Prostate gland (tissue), 2 donors: Measurements from ENCODE around the gene XRN2. TPM values are rescaled to one million over a fixed set of nuclear protein-coding genes. Genes with fewer than 3 reads are reported as not detected.

ENCODE experiments used
- DNase-seq: peaks from one replicate; pipeline ENCODE4 v3.0.0-alpha.2; 2019; ENCODE audit warnings: low spot score
- H3K27ac ChIP-seq, 2 donors: fragments of 200-600 bp; sonication (generic); 2 replicates each; pipeline ENCODE4 v1.5.1; 2017 to 2019
- H3K27me3 ChIP-seq: fragments of 200-600 bp; sonication (generic); replicated peaks from 2 replicates; pipeline ENCODE4 v1.5.1; 2019; ENCODE audit not compliant: insufficient read depth
- H3K36me3 ChIP-seq, 2 donors: fragments of 200-600 bp; sonication (generic); 1 replicate in 1 of 2; 2 replicates in 1 of 2; pipeline versions ENCODE4 v1.5.1 to v1.8.1; 2017 to 2019
- H3K4me1 ChIP-seq: fragments of 200-600 bp; sonication (generic); replicated peaks from 2 replicates; pipeline ENCODE4 v1.5.1; 2019
- H3K4me3 ChIP-seq, 2 donors: fragments of 200-600 bp; sonication (generic); 2 replicates each; pipeline ENCODE4 v1.5.1; 2017 to 2019
- H3K9me3 ChIP-seq: fragments of 200-600 bp; sonication (generic); 2 replicates; pipeline ENCODE4 v1.5.1; 2017
- CTCF ChIP-seq, 4 experiments: fragments of 200-600 bp in 2 of 4; fragments of 450-650 bp in 2 of 4; sonication (generic) in 2 of 4; IDR thresholded peaks; 1 replicate in 3 of 4; 2 replicates in 1 of 4; pipeline ENCODE4 v1.5.1; 2016 to 2019; ENCODE audit warnings: antibody characterized with exemption in 4 of 4, mild to moderate bottlenecking in 2 of 4, moderate library complexity in 2 of 4
- POLR2A ChIP-seq: fragments of 450-650 bp; IDR thresholded peaks from one replicate; pipeline ENCODE4 v1.6.1; 2016; ENCODE audit warnings: antibody characterized with exemption, mild to moderate bottlenecking
- POLR2AphosphoS5 ChIP-seq: sonication (generic); formaldehyde crosslinking; IDR thresholded peaks from one replicate; pipeline ENCODE4 v1.6.1; 2017; ENCODE audit warnings: antibody characterized with exemption
- WGBS: methylation state at CpG from one replicate; pipeline ENCODE4 v1.1.5; 2018; 5-methylcytosine and 5-hydroxymethylcytosine counted together
- intact Hi-C: fragments of 100-400 bp; cut with DNase I; formaldehyde crosslinking; loops from one replicate; pipeline ENCODE4 v1.14.2; 2022
- total RNA-seq, 2 donors: library from RNA; depleted of rRNA; stranded (reverse); fragments of >200 nt; gene quantifications; one replicate each; pipeline ENCODE4 v1.1.0, GENCODE V29; 2016

XRN2 gene
- total RNA-seq, 2 donors from 2014 or later: 49.4 to 51.3 TPM

- 70% methylated on average over 4 of the region's 4 CpGs for WGBS
- H3K9me3 ChIP-seq: no peaks in the 10 kb centered on the region
- intact Hi-C loops: no loop called here
- H3K4me1 ChIP-seq: no peaks in the 10 kb centered on the region
- no peak overlapping the region for H3K4me3 ChIP-seq
- TF ChIP-seq CTCF (IDR thresholded peaks at IDR 0.05) (no peak), POLR2A (no peak), POLR2AphosphoS5 (no peak)
- DNase-seq: no peak
- no peaks in the 10 kb centered on the region for H3K36me3 ChIP-seq
- H3K27me3 ChIP-seq: no peaks in the 10 kb centered on the region
- H3K27ac ChIP-seq: no peak overlapping the region
Observed at GRCh38 chr20:21342656-21343345, 39.7 kb downstream of the XRN2 start.

GRCh38 chr20:21344206-21344900, 41.2 kb downstream of the XRN2 start:
- Histone ChIP-seq H3K4me1 (no peaks in the 10 kb centered on the region), H3K27me3 (no peaks in the 10 kb centered on the region), H3K36me3 (no peaks in the 10 kb centered on the region), H3K27ac (no peak overlapping the region), H3K9me3 (no peaks in the 10 kb centered on the region), H3K4me3 (no peak overlapping the region)
- intact Hi-C loops: no loop called here
- DNase-seq: no peak
- 85% methylated on average over 5 of the region's 5 CpGs for WGBS
- TF ChIP-seq CTCF (IDR thresholded peaks at IDR 0.05) (no peak), POLR2AphosphoS5 (no peak), POLR2A (no peak)

GRCh38 chr20:21344961-21345360, 41.8 kb downstream of the XRN2 start:
- no peak overlapping the region for H3K27ac ChIP-seq
- H3K4me3 ChIP-seq: no peak overlapping the region
- no peaks in the 10 kb centered on the region for H3K4me1 ChIP-seq
- TF ChIP-seq POLR2AphosphoS5: no peak
- no peak for TF ChIP-seq POLR2A
- no peak for TF ChIP-seq CTCF (IDR thresholded peaks at IDR 0.05)
- H3K36me3 ChIP-seq: no peaks in the 10 kb centered on the region
- intact Hi-C loops: no loop called here
- H3K9me3 ChIP-seq: no peaks in the 10 kb centered on the region
- no peak for DNase-seq
- WGBS: 76% methylated on average over 1 of the region's 1 CpG
- no peaks in the 10 kb centered on the region for H3K27me3 ChIP-seq

GRCh38 chr20:21352703-21353102, 49.6 kb downstream of the XRN2 start:
- intact Hi-C loops: no loop called here
- Histone ChIP-seq H3K36me3 (no peaks in the 10 kb centered on the region), H3K4me1 (no peaks in the 10 kb centered on the region), H3K9me3 (no peaks in the 10 kb centered on the region), H3K4me3 (no peak overlapping the region), H3K27me3 (no peaks in the 10 kb centered on the region), H3K27ac (no peak overlapping the region)
- no peak for DNase-seq
- TF ChIP-seq POLR2A (no peak), CTCF (IDR thresholded peaks at IDR 0.05) (no peak), POLR2AphosphoS5 (no peak)

GRCh38 chr20:21353236-21353635, 50.1 kb downstream of the XRN2 start:
- intact Hi-C loops: no loop called here
- TF ChIP-seq CTCF (IDR thresholded peaks at IDR 0.05): no peak
- TF ChIP-seq POLR2A: no peak
- TF ChIP-seq POLR2AphosphoS5: no peak
- Histone ChIP-seq H3K4me3 (no peak overlapping the region), H3K36me3 (no peaks in the 10 kb centered on the region), H3K27me3 (no peaks in the 10 kb centered on the region), H3K27ac (no peak overlapping the region), H3K4me1 (no peaks in the 10 kb centered on the region), H3K9me3 (no peaks in the 10 kb centered on the region)
- DNase-seq: no peak
- 97% methylated on average over 1 of the region's 1 CpG for WGBS
